ENCODE results near the gene ATG2A.

The ATG2A gene

GRCh38 chr11:64883575-64883974, 33.4 kb downstream of the ATG2A start:
- no peak for DNase-seq

- no peak for DNase-seq
Measured at GRCh38 chr11:64882243-64882642, 34.8 kb downstream of the ATG2A start.

- DNase-seq, result no peak
Measured at GRCh38 chr11:64881476-64881875, 35.5 kb downstream of the ATG2A start.

GRCh38 chr11:64880240-64881001, 36.6 kb downstream of the ATG2A start:
- DNase-seq, result no peak

- no peak for DNase-seq
Measured at GRCh38 chr11:64879244-64879900, 37.6 kb downstream of the ATG2A start.

- DNase-seq, result peak; percentile 98
Measured at GRCh38 chr11:64878494-64879243, 38.3 kb downstream of the ATG2A start, which contains the start of gene EHD1. TSS of gene EHD1 (minus strand) at chr11:64878621. CDS start at chr11:64878464, 157 bp downstream.

GRCh38 chr11:64878223-64878493, 38.9 kb downstream of the ATG2A start:
- no peak for DNase-seq

- DNase-seq, result no peak
Measured at GRCh38 chr11:64877390-64878222, 39.4 kb downstream of the ATG2A start.

GRCh38 chr11:64876835-64877341, 40.1 kb downstream of the ATG2A start:
- no peak for DNase-seq

GRCh38 chr11:64876229-64876750, 40.7 kb downstream of the ATG2A start:
- DNase-seq, result no peak

- no peak for DNase-seq
Measured at GRCh38 chr11:64875369-64876228, 41.4 kb downstream of the ATG2A start.

GRCh38 chr11:64874308-64875240, 42.4 kb downstream of the ATG2A start:
- no peak for DNase-seq

- no peak for DNase-seq
Measured at GRCh38 chr11:64872790-64873488, 44.1 kb downstream of the ATG2A start.

- DNase-seq, result no peak
Measured at GRCh38 chr11:64871492-64871891, 45.5 kb downstream of the ATG2A start.

- DNase-seq, result no peak
Measured at GRCh38 chr11:64870893-64871466, 46.0 kb downstream of the ATG2A start.

GRCh38 chr11:64870176-64870892, 46.7 kb downstream of the ATG2A start:
- no peak for DNase-seq

GRCh38 chr11:64869571-64870175, 47.3 kb downstream of the ATG2A start:
- DNase-seq, result no peak

GRCh38 chr11:64868904-64869570, 48.0 kb downstream of the ATG2A start:
- DNase-seq, result no peak
